Vagina (tissue), 2 donors: ENCODE results near the gene CYB561.

Experiments
- POLR2A ChIP-seq, 2 donors: fragments of 450-650 bp; IDR thresholded peaks; one replicate each; pipeline ENCODE4 v1.6.1; 2017; ENCODE audit warnings: antibody characterized with exemption in 2 of 2, mild to moderate bottlenecking in 2 of 2, moderate library complexity in 2 of 2
- TF ChIP-seq, protein P1 (sequence below), 3 experiments: fragments of 450-650 bp in 2 of 3; fragments of 200-600 bp in 1 of 3; sonication (generic) in 1 of 3; IDR thresholded peaks; one replicate each; pipeline ENCODE4 v1.5.1; 2017 to 2019; ENCODE audit warnings: antibody characterized with exemption in 3 of 3, mild to moderate bottlenecking in 2 of 3, moderate library complexity in 2 of 3

DNA sequence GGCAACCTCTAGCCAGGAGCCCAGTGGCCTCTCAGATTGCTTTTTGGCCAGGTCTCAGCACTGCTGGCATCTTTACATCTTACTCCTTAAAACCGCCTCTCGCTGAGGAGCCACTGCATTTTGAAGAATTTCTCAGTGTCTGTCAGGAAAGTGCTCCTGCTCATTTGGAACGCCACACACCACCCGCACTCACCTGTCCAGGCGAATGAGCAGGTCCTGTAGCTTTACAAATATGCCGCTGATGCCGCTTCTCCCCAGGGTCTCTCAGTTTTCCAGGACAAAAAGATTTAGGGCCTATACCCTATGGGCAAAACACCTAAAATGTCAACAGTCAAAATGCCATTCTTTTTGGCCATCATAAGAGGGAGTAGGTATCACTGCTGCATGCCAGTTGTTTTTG is 22.1 kb downstream of the CYB561 start:
- TF ChIP-seq, protein P1, sequence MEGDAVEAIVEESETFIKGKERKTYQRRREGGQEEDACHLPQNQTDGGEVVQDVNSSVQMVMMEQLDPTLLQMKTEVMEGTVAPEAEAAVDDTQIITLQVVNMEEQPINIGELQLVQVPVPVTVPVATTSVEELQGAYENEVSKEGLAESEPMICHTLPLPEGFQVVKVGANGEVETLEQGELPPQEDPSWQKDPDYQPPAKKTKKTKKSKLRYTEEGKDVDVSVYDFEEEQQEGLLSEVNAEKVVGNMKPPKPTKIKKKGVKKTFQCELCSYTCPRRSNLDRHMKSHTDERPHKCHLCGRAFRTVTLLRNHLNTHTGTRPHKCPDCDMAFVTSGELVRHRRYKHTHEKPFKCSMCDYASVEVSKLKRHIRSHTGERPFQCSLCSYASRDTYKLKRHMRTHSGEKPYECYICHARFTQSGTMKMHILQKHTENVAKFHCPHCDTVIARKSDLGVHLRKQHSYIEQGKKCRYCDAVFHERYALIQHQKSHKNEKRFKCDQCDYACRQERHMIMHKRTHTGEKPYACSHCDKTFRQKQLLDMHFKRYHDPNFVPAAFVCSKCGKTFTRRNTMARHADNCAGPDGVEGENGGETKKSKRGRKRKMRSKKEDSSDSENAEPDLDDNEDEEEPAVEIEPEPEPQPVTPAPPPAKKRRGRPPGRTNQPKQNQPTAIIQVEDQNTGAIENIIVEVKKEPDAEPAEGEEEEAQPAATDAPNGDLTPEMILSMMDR (IDR thresholded peaks at IDR 0.05): no peak
- TF ChIP-seq POLR2A (IDR thresholded peaks at IDR 0.05): no peak
